ENCODE results near the gene AKAP8L. TPM values are rescaled to one million over a fixed set of nuclear protein-coding genes. Genes with fewer than 3 reads are reported as not detected.
A peak's percentile ranks its signal among the peaks of the same experiment; 100 is the strongest.

Gene AKAP8L
- 100 to 1,000 TPM; 147 to 196 TPM for total RNA-seq

GRCh38 chr19:15418579-15419412 is at the start of gene AKAP8L:
AKAP8L (minus strand) TSS chr19:15418988; CDS start chr19:15418923, 65 bp downstream.
- ATAC-seq (peak; percentile 99), DNase-seq (peak; percentile 99 to 100 (median 100))
- no peaks in the 10 kb centered on the region for H3K9me3 ChIP-seq
- TF ChIP-seq CTCF (IDR thresholded peaks at IDR 0.05) (peak in 6 of 7 experiments; percentile 36 to 82 (median 78)), POLR2A (IDR thresholded peaks at IDR 0.05) (peak; percentile 81 to 96 (median 93))
- no peaks in the 10 kb centered on the region for H3K27me3 ChIP-seq
- 1% methylated on average over 33 to 57 of the region's 61 CpGs for WGBS, 2 donors
- intact Hi-C loops (cut with DNase I) = no loop called here
- peak within 1 kb of the TSS; percentile 75 to 94 (median 91) for H3K27ac ChIP-seq
- peaks cover 6 to 9% of the 10 kb centered on the region in 2 donors for H3K36me3 ChIP-seq (replicated peaks in 1 of 2; ENCODE audit: insufficient read depth in 1 of 2, low read depth in 2 of 2)
- H3K4me3 ChIP-seq = peak within 1 kb of the TSS; percentile 71 to 97
- H3K4me1 ChIP-seq = peaks cover 61% of the 10 kb centered on the region

- WGBS, 2 donors = 72 to 83% methylated on average over 5 to 6 of the region's 6 CpGs
- Histone ChIP-seq H3K36me3 (replicated peaks in 1 of 2; ENCODE audit: insufficient read depth in 1 of 2, low read depth in 2 of 2) (no peaks in the 10 kb centered on the region), H3K4me3 (no peak overlapping the region), H3K27me3 (peaks cover 0 to 24% of the 10 kb centered on the region in 2 donors), H3K9me3 (no peaks in the 10 kb centered on the region), H3K27ac (no peak overlapping the region), H3K4me1 (peaks cover 8% of the 10 kb centered on the region)
- DNase-seq = no peak
- TF ChIP-seq CTCF (IDR thresholded peaks at IDR 0.05) = no peak
- no peak for TF ChIP-seq POLR2A (IDR thresholded peaks at IDR 0.05)
- no peak for ATAC-seq
- intact Hi-C loops (cut with DNase I) = no loop called here
Observed at GRCh38 chr19:15467734-15468214, 49.0 kb upstream of the AKAP8L start.

GRCh38 chr19:15466851-15467733 is 48.3 kb upstream of the AKAP8L start:
- Histone ChIP-seq H3K4me1 (peaks cover 8% of the 10 kb centered on the region), H3K27me3 (peaks cover 0 to 24% of the 10 kb centered on the region in 2 donors), H3K4me3 (no peak overlapping the region), H3K27ac (no peak overlapping the region), H3K9me3 (no peaks in the 10 kb centered on the region), H3K36me3 (replicated peaks in 1 of 2; ENCODE audit: insufficient read depth in 1 of 2, low read depth in 2 of 2) (no peaks in the 10 kb centered on the region)
- DNase-seq = no peak
- WGBS, 2 donors = 29 to 46% methylated on average over 8 of the region's 8 CpGs
- TF ChIP-seq POLR2A (IDR thresholded peaks at IDR 0.05) (no peak), CTCF (IDR thresholded peaks at IDR 0.05) (no peak)
- no peak for ATAC-seq
- intact Hi-C loops (cut with DNase I) = no loop called here

GRCh38 chr19:15464394-15465385 is 45.9 kb upstream of the AKAP8L start, which contains the start of gene RASAL3:
RASAL3 (minus strand) TSS chr19:15464544; CDS start chr19:15464358, 186 bp downstream.
- intact Hi-C loops (cut with DNase I) = no loop called here
- DNase-seq (no peak), ATAC-seq (no peak)
- peak within 1 kb of the TSS in 2 of 4 donors; percentile 12 to 41 for H3K27ac ChIP-seq
- H3K27me3 ChIP-seq = peaks cover 0 to 15% of the 10 kb centered on the region in 2 donors
- peaks cover 4% of the 10 kb centered on the region for H3K4me1 ChIP-seq
- TF ChIP-seq POLR2A (IDR thresholded peaks at IDR 0.05) = no peak
- no peak for TF ChIP-seq CTCF (IDR thresholded peaks at IDR 0.05)
- H3K36me3 ChIP-seq (replicated peaks in 1 of 2; ENCODE audit: insufficient read depth in 1 of 2, low read depth in 2 of 2) = no peaks in the 10 kb centered on the region
- H3K9me3 ChIP-seq = no peaks in the 10 kb centered on the region
- 29 to 30% methylated on average over 14 to 17 of the region's 17 CpGs for WGBS, 2 donors
- peak within 1 kb of the TSS in 1 of 2 donors; percentile 6 for H3K4me3 ChIP-seq
